K562 (cell line): ENCODE data around the gene SYTL2. TPM values are rescaled to one million over a fixed set of nuclear protein-coding genes. Genes with fewer than 3 reads are reported as not detected.

Experiments
- ATAC-seq: fragments of 200-7000 bp; cut with Tn5 transposase; 3 replicates; pipeline ENCODE4 v1.9.1; 2020; ENCODE audit warnings: moderate library complexity
- BruUV-seq: library from RNA; stranded (reverse); fragments of 400-500 nt; replicated peaks from 2 replicates; lab custom pipeline; 2021; lab: Mats Ljungman, UMichigan
- CTCF ChIA-PET: fragments of 300-600 bp; formaldehyde crosslinking; extraction: SDS; loops from one replicate; lab custom pipeline; 2021; ENCODE audit warnings: low intra/inter-chr PET ratio; lab: Yijun Ruan, JAX
- POLR2A ChIA-PET: fragments of 300-600, 350-650 bp; sonication (Branson Sonifier 250); formaldehyde crosslinking; extraction: SDS; loops from one replicate; lab custom pipeline; 2021; ENCODE audit warnings: antibody characterized with exemption, inconsistent platforms; lab: Yijun Ruan, JAX
- DNase-seq, 4 experiments: peaks; one replicate each; pipeline versions ENCODE4 v3.0.0 to v3.0.0-alpha.2; 2011 to 2018; ENCODE audit warnings: low spot score in 3 of 4, mixed read lengths in 3 of 4; ENCODE audit errors: extremely low read depth in 1 of 4
- FAIRE-seq: peaks from 2 replicates; lab custom pipeline; 2011; peaks lifted over from hg19 to GRCh38; lab: Jason Lieb, UNC
- H2AFZ ChIP-seq: 2 replicates; pipeline ENCODE4 v1.6.0; 2011; ENCODE audit warnings: low read depth, low read length, control low read depth, inconsistent platforms
- H3K27ac ChIP-seq: fragments of 200-600 bp; 3 replicates; pipeline ENCODE4 v1.8.0; 2011; ENCODE audit warnings: low read depth, mild to moderate bottlenecking, control low read depth, inconsistent platforms, low read length, moderate library complexity, mixed read lengths; ENCODE audit errors: extremely low read depth
- H3K27me3 ChIP-seq, 2 experiments: fragments of 300-600 bp in 1 of 2; 2 replicates in 1 of 2; 3 replicates in 1 of 2; pipeline versions ENCODE4 v1.6.0 to v1.8.0; 2011; ENCODE audit warnings: inconsistent platforms in 2 of 2, low read length in 2 of 2, mild to moderate bottlenecking in 1 of 2, mixed read lengths in 1 of 2, moderate library complexity in 1 of 2; ENCODE audit not compliant: control insufficient read depth in 2 of 2, insufficient read depth in 2 of 2
- H3K36me3 ChIP-seq: fragments of 300-600 bp; 3 replicates; pipeline ENCODE4 v1.8.0; 2011; ENCODE audit warnings: mild to moderate bottlenecking, low read length, inconsistent platforms; ENCODE audit not compliant: control insufficient read depth, insufficient read depth
- H3K4me1 ChIP-seq, 2 experiments: fragments of 200-600 bp in 1 of 2; replicated peaks in 1 of 2; 2 replicates in 1 of 2; 3 replicates in 1 of 2; pipeline versions ENCODE4 v1.5.1 to v1.8.0; 2011; ENCODE audit warnings: inconsistent platforms in 2 of 2, low read length in 2 of 2, mild to moderate bottlenecking in 1 of 2, mixed read lengths in 1 of 2, moderate library complexity in 1 of 2; ENCODE audit not compliant: control insufficient read depth in 2 of 2, insufficient read depth in 2 of 2
- H3K4me2 ChIP-seq: 2 replicates; pipeline ENCODE4 v1.6.1; 2011; ENCODE audit warnings: low read length, control low read depth, inconsistent platforms, mixed read lengths; ENCODE audit not compliant: insufficient read depth
- H3K4me3 ChIP-seq: fragments of 200-600 bp; sonication (generic), shearing (Covaris generic); 2 replicates; pipeline ENCODE4 v1.5.1; 2016; ENCODE audit warnings: control low read depth, inconsistent platforms
- H3K79me2 ChIP-seq: fragments of 200-600 bp; 3 replicates; pipeline ENCODE4 v1.8.0; 2011; ENCODE audit warnings: low read length, inconsistent platforms; ENCODE audit not compliant: control insufficient read depth, insufficient read depth
- H3K9ac ChIP-seq, 2 experiments: 2 replicates each; pipeline versions ENCODE4 v1.6.0 to v1.6.1; 2011; ENCODE audit warnings: low read depth in 2 of 2, low read length in 2 of 2, control low read depth in 1 of 2, inconsistent platforms in 1 of 2, mild to moderate bottlenecking in 1 of 2, mixed read lengths in 1 of 2; ENCODE audit not compliant: insufficient read depth in 1 of 2
- H3K9me1 ChIP-seq: one replicate; pipeline ENCODE4 v1.6.0; 2011; ENCODE audit warnings: inconsistent platforms, mild to moderate bottlenecking, low read length, moderate library complexity; ENCODE audit not compliant: control insufficient read depth, insufficient read depth
- H3K9me3 ChIP-seq: replicated peaks from 2 replicates; pipeline ENCODE4 v1.5.1; 2011; ENCODE audit warnings: low read depth, low read length, inconsistent platforms; ENCODE audit not compliant: control insufficient read depth, insufficient read depth
- H4K20me1 ChIP-seq: replicated peaks from 2 replicates; pipeline ENCODE4 v1.6.1; 2011; ENCODE audit warnings: low read length, inconsistent platforms, mixed read lengths; ENCODE audit not compliant: control insufficient read depth, insufficient read depth
- ESRRB ChIP-seq: fragments of 250-450 bp; sonication (Bioruptor Pico); IDR thresholded peaks from 2 replicates; pipeline ENCODE4 v1.5.0; 2020; ENCODE audit warnings: mild to moderate bottlenecking, moderate library complexity, borderline replicate concordance
- GABPA ChIP-seq: fragments of 200-800 bp; sonication (Bioruptor generic); conservative IDR thresholded peaks from 2 replicates; pipeline ENCODE4 v1.6.1; 2016; ENCODE audit warnings: low read depth, missing genetic modification characterization, missing compliant biosample characterization
- NFATC3 ChIP-seq: fragments of 450-650 bp; IDR thresholded peaks from 2 replicates; pipeline ENCODE4 v1.6.1; 2017; ENCODE audit warnings: mild to moderate bottlenecking
- PHB2 ChIP-seq: fragments of 450-650 bp; IDR thresholded peaks from 2 replicates; pipeline ENCODE4 v1.6.1; 2017; ENCODE audit warnings: low read depth
- RBFOX2 ChIP-seq: fragments of 200-400 bp; formaldehyde crosslinking; IDR thresholded peaks from 2 replicates; pipeline ENCODE4 v1.6.1; 2017; ENCODE audit warnings: low read depth, mild to moderate bottlenecking, low read length, moderate library complexity
- TARDBP ChIP-seq: fragments of 450-650 bp; IDR thresholded peaks from 2 replicates; pipeline ENCODE4 v1.6.1; 2016
- TCFL5 ChIP-seq: fragments of 250-450 bp; sonication (Bioruptor Pico); conservative IDR thresholded peaks from 2 replicates; pipeline ENCODE4 v1.6.1; 2021; ENCODE audit warnings: mild to moderate bottlenecking, moderate library complexity, matching md5 sums
- U2AF2 ChIP-seq: fragments of 200-400 bp; formaldehyde crosslinking; optimal IDR thresholded peaks from 2 replicates; pipeline ENCODE3; 2017; ENCODE audit warnings: low read depth, mild to moderate bottlenecking, low read length
- ZFP36 ChIP-seq: fragments of 150-350 bp; IDR thresholded peaks from 2 replicates; pipeline ENCODE4 v1.6.1; 2018; ENCODE audit warnings: low read length, low read depth; ENCODE audit not compliant: partially characterized antibody
- ZNF133 ChIP-seq: fragments of 250-450 bp; sonication (Bioruptor Pico); IDR thresholded peaks from 2 replicates; pipeline ENCODE4 v1.4.0; 2020; ENCODE audit warnings: mild to moderate bottlenecking
- WGBS: fragments of 100-300 bp; shearing (Covaris generic); methylation state at CpG from one replicate; pipeline ENCODE4 v1.1.6; 2016; ENCODE audit warnings: low coverage, mixed read lengths; ENCODE audit not compliant: insufficient coverage; ENCODE audit errors: missing lambda C conversion rate; 5-methylcytosine and 5-hydroxymethylcytosine counted together
- in situ Hi-C: fragments of 300-500 bp; cut with MboI; formaldehyde crosslinking; loops from 4 replicates; pipeline ENCODE4 v1.15.0; 2018; ENCODE audit warnings: inconsistent platforms, mixed read lengths
- intact Hi-C: fragments of 100-400 bp; cut with micrococcal nuclease; formaldehyde crosslinking; loops from 2 replicates; pipeline ENCODE4 v1.14.2; 2022
- polyA plus RNA-seq, 8 experiments: library from polyadenylated mRNA; depleted of rRNA in 4 of 8; stranded (reverse) in 5 of 8; unstranded in 3 of 8; fragments of >200 nt; fragmentation: Nextera tagmentation in 2 of 8; fragmentation: Illumina TruSeq in 1 of 8; extraction: Ambion mirVana in 2 of 8; extraction: Trizol in 1 of 8; gene quantifications; 2 replicates each; pipeline versions ENCODE4 v1.2.1 to v1.2.3, GENCODE V29; 2011 to 2014; ENCODE audit warnings: inconsistent platforms in 1 of 8, missing spikeins in 1 of 8
- total RNA-seq, 7 experiments: library from RNA; depleted of rRNA in 6 of 7; stranded (reverse); fragments of >200 nt in 6 of 7; fragmentation: Illumina TruSeq in 2 of 7; extraction: Trizol in 2 of 7; gene quantifications; 2 replicates each; pipeline versions ENCODE4 v1.2.1 to v1.2.3, GENCODE V29; 2011 to 2021; ENCODE audit warnings: low replicate concordance in 1 of 7
- TF ChIP-seq, protein P1 (sequence below), 2 experiments: IDR thresholded peaks; 2 replicates each; pipeline ENCODE4 v1.6.1; 2011; ENCODE audit warnings: borderline replicate concordance in 1 of 2, control low read depth in 1 of 2, low read depth in 1 of 2, low read length in 1 of 2, mild to moderate bottlenecking in 1 of 2, mixed read lengths in 1 of 2, moderate library complexity in 1 of 2; ENCODE audit not compliant: insufficient read depth in 1 of 2, insufficient read length in 1 of 2, poor library complexity in 1 of 2, severe bottlenecking in 1 of 2; ENCODE audit errors: extremely low read depth in 1 of 2
- TF ChIP-seq, protein P2 (sequence below): sonication (generic); formaldehyde crosslinking; IDR thresholded peaks from 2 replicates; pipeline ENCODE4 v1.8.1; 2023; ENCODE audit warnings: mild to moderate bottlenecking, missing genetic modification reagents, moderate library complexity
- TF ChIP-seq, protein P3 (sequence below): sonication (generic); formaldehyde crosslinking; IDR thresholded peaks from 2 replicates; pipeline ENCODE4 v1.5.0; 2020; ENCODE audit warnings: missing genetic modification reagents
- TF ChIP-seq, protein P4 (sequence below): fragments of 250-450 bp; sonication (Bioruptor Pico); IDR thresholded peaks from 2 replicates; pipeline ENCODE4 v1.8.0; 2021; ENCODE audit warnings: borderline replicate concordance, mild to moderate bottlenecking, moderate library complexity; ENCODE audit not compliant: poor library complexity, severe bottlenecking

Gene SYTL2
- total and polyA plus RNA-seq, 9 of the 15 experiments (the other 6 are each of a cell fraction or from before 2014, with no cell fraction given), result 0.05 to 0.57 (median 0.35) TPM

DNA sequence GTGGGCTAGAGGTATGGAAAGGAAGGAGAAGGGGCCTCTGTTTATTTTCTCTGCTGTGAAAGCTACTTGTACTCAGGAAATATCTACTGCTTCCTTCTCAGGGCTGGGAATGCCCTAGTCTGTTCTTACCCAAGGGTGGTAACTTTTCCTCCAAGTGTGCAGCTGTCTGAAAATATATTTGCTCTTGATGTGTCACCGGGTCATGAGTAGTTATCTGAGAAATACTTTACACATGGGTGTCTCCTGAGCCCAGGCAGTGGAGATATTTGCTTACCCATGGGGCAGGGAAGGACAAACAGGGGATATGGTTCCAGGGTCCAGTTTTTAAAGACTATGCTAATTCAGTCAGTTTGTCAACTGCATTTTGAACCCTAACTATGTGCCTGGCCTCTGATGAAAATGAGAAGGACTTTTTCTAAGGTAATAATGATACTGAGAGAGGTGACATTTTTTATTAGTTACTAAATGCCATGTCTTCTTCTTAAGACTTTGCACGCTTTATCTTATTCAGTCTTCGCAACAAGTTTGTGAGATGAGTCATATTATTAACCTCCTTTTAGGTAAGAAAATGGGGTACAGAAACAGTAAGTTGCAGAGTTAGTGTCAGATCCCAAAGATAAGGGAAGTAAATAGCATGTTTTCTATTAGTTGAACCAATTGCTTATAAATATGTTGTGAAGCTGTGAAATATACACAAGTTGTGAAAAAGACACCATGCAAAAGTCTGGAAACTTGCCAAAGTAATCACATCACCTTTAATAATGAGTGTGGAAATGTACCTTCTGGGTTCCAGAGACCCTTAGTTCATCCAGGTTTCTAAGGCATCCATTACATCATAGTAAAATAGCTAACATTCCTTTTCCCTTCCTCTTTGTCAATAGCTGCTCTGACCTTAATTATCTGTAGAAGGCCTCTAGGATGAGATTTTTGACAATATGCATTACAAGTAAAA, 22.9 kb downstream of the SYTL2 start (continued):
- TF ChIP-seq GABPA (no peak), ZNF133 (CRISPR knock-in tag) (no peak)

DNA sequence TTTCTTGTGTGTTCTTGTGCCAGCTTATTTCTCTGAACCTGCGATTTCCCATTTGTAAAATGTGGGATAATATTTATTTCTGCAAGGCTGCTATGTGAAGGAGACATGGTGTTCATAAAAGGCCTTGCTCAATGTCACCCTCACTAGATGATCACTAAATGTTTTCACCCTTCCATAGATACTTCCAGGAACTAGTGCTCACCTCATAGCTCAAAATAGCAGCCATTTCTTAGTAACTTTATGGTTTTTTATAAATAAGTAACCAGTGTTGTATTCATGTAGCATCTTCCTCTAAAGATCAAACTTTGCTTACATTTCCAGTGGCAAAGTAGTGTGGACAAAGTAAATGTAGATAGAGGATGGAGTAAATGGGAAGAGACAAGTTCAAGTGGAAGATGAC, 23.8 kb downstream of the SYTL2 start:
- Histone ChIP-seq H3K27me3 (no peaks in the 10 kb centered on the region), H2AFZ (no peak overlapping the region), H4K20me1 (no peaks in the 10 kb centered on the region; the same call in 1 of the 2 replicates), H3K27ac (no peak overlapping the region), H3K4me2 (no peak overlapping the region), H3K9ac (no peak overlapping the region), H3K9me1 (no peaks in the 10 kb centered on the region), H3K36me3 (no peaks in the 10 kb centered on the region), H3K4me1 (no peaks in the 10 kb centered on the region), H3K4me3 (no peak overlapping the region), H3K79me2 (no peaks in the 10 kb centered on the region), H3K9me3 (no peaks in the 10 kb centered on the region)
- POLR2A ChIA-PET, result no interaction called here
- intact Hi-C loops, result no loop called here
- BruUV-seq, result no TSS peak
- ATAC-seq (no peak), DNase-seq (no peak), FAIRE-seq (no peak)
- CTCF ChIA-PET, result no interaction called here
- 0% methylated on average over 1 of the region's 1 CpG for WGBS
- in situ Hi-C loops, result no loop called here
- TF ChIP-seq, protein P1, sequence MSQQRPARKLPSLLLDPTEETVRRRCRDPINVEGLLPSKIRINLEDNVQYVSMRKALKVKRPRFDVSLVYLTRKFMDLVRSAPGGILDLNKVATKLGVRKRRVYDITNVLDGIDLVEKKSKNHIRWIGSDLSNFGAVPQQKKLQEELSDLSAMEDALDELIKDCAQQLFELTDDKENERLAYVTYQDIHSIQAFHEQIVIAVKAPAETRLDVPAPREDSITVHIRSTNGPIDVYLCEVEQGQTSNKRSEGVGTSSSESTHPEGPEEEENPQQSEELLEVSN (IDR thresholded peaks at IDR 0.05; ENCODE audit: borderline replicate concordance in 1 of 2, extremely low read depth in 1 of 2, insufficient read depth in 1 of 2, insufficient read length in 1 of 2, low read depth in 1 of 2, low read length in 1 of 2, poor library complexity in 1 of 2, severe bottlenecking in 1 of 2), result no peak
- TF ChIP-seq RBFOX2 (no peak), TCFL5 (no peak), U2AF2 (no peak), ESRRB (CRISPR knock-in tag) (no peak), PHB2 (no peak), TARDBP (no peak), ZFP36 (no peak), NFATC3 (no peak)
- TF ChIP-seq, protein P2, sequence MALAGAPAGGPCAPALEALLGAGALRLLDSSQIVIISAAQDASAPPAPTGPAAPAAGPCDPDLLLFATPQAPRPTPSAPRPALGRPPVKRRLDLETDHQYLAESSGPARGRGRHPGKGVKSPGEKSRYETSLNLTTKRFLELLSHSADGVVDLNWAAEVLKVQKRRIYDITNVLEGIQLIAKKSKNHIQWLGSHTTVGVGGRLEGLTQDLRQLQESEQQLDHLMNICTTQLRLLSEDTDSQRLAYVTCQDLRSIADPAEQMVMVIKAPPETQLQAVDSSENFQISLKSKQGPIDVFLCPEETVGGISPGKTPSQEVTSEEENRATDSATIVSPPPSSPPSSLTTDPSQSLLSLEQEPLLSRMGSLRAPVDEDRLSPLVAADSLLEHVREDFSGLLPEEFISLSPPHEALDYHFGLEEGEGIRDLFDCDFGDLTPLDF (CRISPR knock-in tag), result no peak
- TF ChIP-seq, protein P3, sequence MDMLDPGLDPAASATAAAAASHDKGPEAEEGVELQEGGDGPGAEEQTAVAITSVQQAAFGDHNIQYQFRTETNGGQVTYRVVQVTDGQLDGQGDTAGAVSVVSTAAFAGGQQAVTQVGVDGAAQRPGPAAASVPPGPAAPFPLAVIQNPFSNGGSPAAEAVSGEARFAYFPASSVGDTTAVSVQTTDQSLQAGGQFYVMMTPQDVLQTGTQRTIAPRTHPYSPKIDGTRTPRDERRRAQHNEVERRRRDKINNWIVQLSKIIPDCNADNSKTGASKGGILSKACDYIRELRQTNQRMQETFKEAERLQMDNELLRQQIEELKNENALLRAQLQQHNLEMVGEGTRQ (CRISPR knock-in tag), result no peak
- TF ChIP-seq, protein P4, sequence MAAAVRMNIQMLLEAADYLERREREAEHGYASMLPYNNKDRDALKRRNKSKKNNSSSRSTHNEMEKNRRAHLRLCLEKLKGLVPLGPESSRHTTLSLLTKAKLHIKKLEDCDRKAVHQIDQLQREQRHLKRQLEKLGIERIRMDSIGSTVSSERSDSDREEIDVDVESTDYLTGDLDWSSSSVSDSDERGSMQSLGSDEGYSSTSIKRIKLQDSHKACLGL, result no peak
